Neuronal stem cell (in vitro differentiated cells): ENCODE data around the gene PLA2G3.

ENCODE experiments used
- DNase-seq: peaks from one replicate; pipeline ENCODE4 v3.0.0-alpha.2; 2013; ENCODE audit warnings: low spot score
- H2AFZ ChIP-seq: one replicate; pipeline ENCODE4 v1.6.1; 2013; ENCODE audit warnings: mild to moderate bottlenecking, low read length, inconsistent platforms
- H2AK5ac ChIP-seq: 2 replicates; pipeline ENCODE4 v1.6.1; 2013; ENCODE audit warnings: low read depth, mild to moderate bottlenecking, inconsistent platforms, low read length, moderate library complexity, mixed read lengths
- H2BK120ac ChIP-seq: 2 replicates; pipeline ENCODE4 v1.6.1; 2013; ENCODE audit warnings: low read depth, mild to moderate bottlenecking, inconsistent platforms, low read length, moderate library complexity, mixed read lengths
- H2BK12ac ChIP-seq: one replicate; pipeline ENCODE4 v1.6.1; 2013; ENCODE audit warnings: low read length, inconsistent platforms
- H2BK15ac ChIP-seq: 2 replicates; pipeline ENCODE4 v1.6.1; 2013; ENCODE audit warnings: mild to moderate bottlenecking, low read length, inconsistent platforms, mixed read lengths
- H2BK5ac ChIP-seq: one replicate; pipeline ENCODE4 v1.6.1; 2013; ENCODE audit warnings: inconsistent platforms, mild to moderate bottlenecking, low read length, moderate library complexity
- H3K14ac ChIP-seq: one replicate; pipeline ENCODE4 v1.6.1; 2013; ENCODE audit warnings: low read length, inconsistent platforms
- H3K18ac ChIP-seq: 2 replicates; pipeline ENCODE4 v1.6.1; 2013; ENCODE audit warnings: low read length, inconsistent platforms
- H3K23ac ChIP-seq: 2 replicates; pipeline ENCODE4 v1.6.1; 2013; ENCODE audit warnings: low read depth, mild to moderate bottlenecking, mixed read lengths, low read length, inconsistent platforms; ENCODE audit not compliant: poor library complexity
- H3K27ac ChIP-seq: replicated peaks from 3 replicates; pipeline ENCODE4 v1.5.1; 2013; ENCODE audit warnings: low read length, inconsistent platforms
- H3K27me3 ChIP-seq, 3 experiments: 2 replicates each; pipeline ENCODE4 v1.6.1; 2013; ENCODE audit warnings: low read length in 3 of 3, mild to moderate bottlenecking in 2 of 3, inconsistent platforms in 1 of 3, low read depth in 1 of 3, mixed read lengths in 1 of 3, moderate library complexity in 1 of 3; ENCODE audit not compliant: control insufficient read depth in 3 of 3, insufficient read depth in 3 of 3
- H3K36me3 ChIP-seq, 2 donors: replicated peaks in 1 of 2; 2 replicates each; pipeline ENCODE4 v1.6.1; 2013; ENCODE audit warnings: low read length in 2 of 2; ENCODE audit not compliant: control insufficient read depth in 2 of 2, insufficient read depth in 2 of 2
- H3K4ac ChIP-seq: 2 replicates; pipeline ENCODE4 v1.6.1; 2013; ENCODE audit warnings: inconsistent platforms, mild to moderate bottlenecking, low read length, moderate library complexity
- H3K4me1 ChIP-seq, 2 donors: 1 replicate in 1 of 2; 2 replicates in 1 of 2; pipeline ENCODE4 v1.6.1; 2013; ENCODE audit warnings: low read length in 2 of 2, low read depth in 1 of 2; ENCODE audit not compliant: control insufficient read depth in 2 of 2, insufficient read depth in 1 of 2
- H3K4me2 ChIP-seq: one replicate; pipeline ENCODE4 v1.6.1; 2013; ENCODE audit warnings: mild to moderate bottlenecking, low read length, inconsistent platforms; ENCODE audit not compliant: insufficient read depth, poor library complexity, severe bottlenecking
- H3K4me3 ChIP-seq, 2 donors: 2 replicates each; pipeline ENCODE4 v1.5.1; 2013; ENCODE audit warnings: low read length in 2 of 2, mild to moderate bottlenecking in 2 of 2, inconsistent platforms in 1 of 2, moderate library complexity in 1 of 2
- H3K79me1 ChIP-seq: one replicate; pipeline ENCODE4 v1.6.1; 2013; ENCODE audit warnings: low read depth, mild to moderate bottlenecking, inconsistent platforms, low read length, moderate library complexity
- H3K9ac ChIP-seq: one replicate; pipeline ENCODE4 v1.6.1; 2013; ENCODE audit warnings: mild to moderate bottlenecking, low read depth, low read length, inconsistent platforms; ENCODE audit not compliant: poor library complexity
- H3K9me3 ChIP-seq, 2 donors: replicated peaks in 1 of 2; 2 replicates each; pipeline versions ENCODE3 to v1.6.1; 2013; ENCODE audit warnings: low read length in 2 of 2, mild to moderate bottlenecking in 2 of 2, inconsistent platforms in 1 of 2, low read depth in 1 of 2, mixed read lengths in 1 of 2, moderate library complexity in 1 of 2; ENCODE audit not compliant: control insufficient read depth in 2 of 2, insufficient read depth in 1 of 2
- H4K8ac ChIP-seq: one replicate; pipeline ENCODE4 v1.6.1; 2013; ENCODE audit warnings: low read depth, mild to moderate bottlenecking, inconsistent platforms, low read length, moderate library complexity
- H4K91ac ChIP-seq: one replicate; pipeline ENCODE4 v1.6.1; 2013; ENCODE audit warnings: low read length, low read depth, mild to moderate bottlenecking, inconsistent platforms; ENCODE audit not compliant: poor library complexity
- WGBS, 2 donors: extraction: QIAGEN DNeasy Blood & Tissue Kit; methylation state at CpG; one replicate each; pipeline ENCODE4 v1.1.7; 2013; ENCODE audit warnings: missing lambda C conversion rate in 2 of 2, mixed read lengths in 1 of 2; ENCODE audit not compliant: insufficient read length in 2 of 2, insufficient replicate concordance in 1 of 2; ENCODE audit errors: extremely low coverage in 2 of 2; 5-methylcytosine and 5-hydroxymethylcytosine counted together

The PLA2G3 gene

GRCh38 chr22:31154975-31155374 lies 14.7 kb upstream of the PLA2G3 start:
- Histone ChIP-seq H3K4me2 (no peak overlapping the region), H3K79me1 (no peaks in the 10 kb centered on the region), H2BK120ac (no peak overlapping the region), H4K91ac (no peak overlapping the region), H2AK5ac (no peak overlapping the region), H3K36me3 (no peaks in the 10 kb centered on the region), H2BK5ac (no peak overlapping the region), H2BK15ac (no peak overlapping the region), H2AFZ (no peak overlapping the region), H4K8ac (no peak overlapping the region), H3K4me1 (no peaks in the 10 kb centered on the region), H3K9ac (no peak overlapping the region), H3K4ac (no peak overlapping the region), H3K4me3 (no peak overlapping the region), H2BK12ac (no peak overlapping the region), H3K18ac (no peak overlapping the region), H3K14ac (no peak overlapping the region), H3K9me3 (no peaks in the 10 kb centered on the region), H3K27ac (no peak overlapping the region), H3K23ac (no peak overlapping the region), H3K27me3 (peaks cover 0 to 46% (median 4%) of the 10 kb centered on the region in 3 experiments)
- WGBS, 2 donors, result no CpG with 5 or more reads among the region's 1 CpG
- DNase-seq, result no peak

GRCh38 chr22:31153357-31153756 lies 13.0 kb upstream of the PLA2G3 start:
- no peak overlapping the region for H2BK5ac ChIP-seq
- no peak overlapping the region for H2BK15ac ChIP-seq
- H3K36me3 ChIP-seq, result no peaks in the 10 kb centered on the region
- no peak overlapping the region for H2BK12ac ChIP-seq
- H2AK5ac ChIP-seq, result no peak overlapping the region
- no CpG with 5 or more reads among the region's 3 CpGs for WGBS, 2 donors
- no peak overlapping the region for H3K23ac ChIP-seq
- H3K9ac ChIP-seq, result no peak overlapping the region
- H3K4me2 ChIP-seq, result no peak overlapping the region
- no peaks in the 10 kb centered on the region for H3K4me1 ChIP-seq
- H3K79me1 ChIP-seq, result no peaks in the 10 kb centered on the region
- no peak overlapping the region for H2BK120ac ChIP-seq
- H3K9me3 ChIP-seq, result no peaks in the 10 kb centered on the region
- no peak overlapping the region for H4K91ac ChIP-seq
- no peak for DNase-seq
- no peak overlapping the region for H3K14ac ChIP-seq
- H3K4ac ChIP-seq, result no peak overlapping the region
- H3K27me3 ChIP-seq, result peaks cover 0 to 46% (median 4%) of the 10 kb centered on the region in 3 experiments
- no peak overlapping the region for H3K18ac ChIP-seq
- no peak overlapping the region for H3K4me3 ChIP-seq
- no peak overlapping the region for H4K8ac ChIP-seq
- no peak overlapping the region for H3K27ac ChIP-seq
- H2AFZ ChIP-seq, result no peak overlapping the region

GRCh38 chr22:31151872-31152271 lies 11.6 kb upstream of the PLA2G3 start:
- no peak overlapping the region for H2BK5ac ChIP-seq
- no CpG with 5 or more reads among the region's 2 CpGs for WGBS, 2 donors
- H2AFZ ChIP-seq, result no peak overlapping the region
- no peak overlapping the region for H2AK5ac ChIP-seq
- no peak overlapping the region for H4K8ac ChIP-seq
- no peak overlapping the region for H3K4ac ChIP-seq
- H3K27ac ChIP-seq, result no peak overlapping the region
- peaks cover 0 to 46% (median 0%) of the 10 kb centered on the region in 3 experiments for H3K27me3 ChIP-seq
- no peak overlapping the region for H3K4me2 ChIP-seq
- H3K36me3 ChIP-seq, result no peaks in the 10 kb centered on the region
- no peak overlapping the region for H3K14ac ChIP-seq
- H2BK120ac ChIP-seq, result no peak overlapping the region
- H3K18ac ChIP-seq, result no peak overlapping the region
- no peak overlapping the region for H2BK12ac ChIP-seq
- no peak overlapping the region for H3K4me3 ChIP-seq
- H3K79me1 ChIP-seq, result no peaks in the 10 kb centered on the region
- peaks cover 2 to 8% of the 10 kb centered on the region in 2 donors for H3K9me3 ChIP-seq
- no peak overlapping the region for H4K91ac ChIP-seq
- no peak overlapping the region for H2BK15ac ChIP-seq
- no peak overlapping the region for H3K23ac ChIP-seq
- no peak for DNase-seq
- no peaks in the 10 kb centered on the region for H3K4me1 ChIP-seq
- H3K9ac ChIP-seq, result no peak overlapping the region

- Histone ChIP-seq H2BK120ac (no peak overlapping the region), H3K79me1 (no peaks in the 10 kb centered on the region), H3K4me1 (no peaks in the 10 kb centered on the region), H3K4me3 (no peak overlapping the region), H4K91ac (no peak overlapping the region), H2BK5ac (no peak overlapping the region), H2AFZ (no peak overlapping the region), H3K14ac (no peak overlapping the region), H3K27ac (no peak overlapping the region), H3K9me3 (peaks cover 2 to 12% of the 10 kb centered on the region in 2 donors), H3K23ac (no peak overlapping the region), H3K4me2 (no peak overlapping the region), H2BK15ac (no peak overlapping the region), H3K27me3 (peaks cover 0 to 38% (median 0%) of the 10 kb centered on the region in 3 experiments), H4K8ac (no peak overlapping the region), H3K4ac (no peak overlapping the region), H2BK12ac (no peak overlapping the region), H3K9ac (no peak overlapping the region), H3K18ac (no peak overlapping the region), H3K36me3 (no peaks in the 10 kb centered on the region), H2AK5ac (no peak overlapping the region)
- DNase-seq, result no peak
- WGBS, 2 donors, result no CpG with 5 or more reads among the region's 3 CpGs
Observed at GRCh38 chr22:31150615-31151014, 10.3 kb upstream of the PLA2G3 start.
